GM19397 (cell line): ENCODE measurements around the gene SLC66A3.

Experiments
- ATAC-seq: cut with Tn5 transposase; IDR thresholded peaks from one replicate; pipeline ENCODE4 v1.9.1; 2021; ENCODE audit warnings: mild to moderate bottlenecking, moderate library complexity; ENCODE audit not compliant: unreplicated experiment

Gene SLC66A3

GRCh38 chr2:11208083-11208482, 52.8 kb downstream of the SLC66A3 start:
- no peak for ATAC-seq

DNA sequence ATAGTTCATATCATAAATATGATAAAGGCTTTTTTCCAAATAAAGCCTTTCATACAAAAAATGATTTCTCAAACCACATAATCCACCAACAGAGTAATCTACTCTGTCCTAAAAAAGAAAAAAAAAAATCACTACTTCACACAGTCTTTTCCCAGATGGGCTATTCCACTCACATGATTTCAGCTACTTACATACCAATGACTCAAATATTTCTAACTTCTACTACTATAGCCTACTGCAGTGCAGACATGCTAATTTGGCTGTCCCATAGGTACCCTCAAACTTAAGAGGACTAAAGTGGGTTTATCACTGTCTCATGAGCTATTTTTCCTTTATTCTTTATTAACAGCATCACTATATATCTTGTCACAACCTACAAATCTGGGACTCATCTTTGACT, 57.4 kb downstream of the SLC66A3 start:
- no peak for ATAC-seq

DNA sequence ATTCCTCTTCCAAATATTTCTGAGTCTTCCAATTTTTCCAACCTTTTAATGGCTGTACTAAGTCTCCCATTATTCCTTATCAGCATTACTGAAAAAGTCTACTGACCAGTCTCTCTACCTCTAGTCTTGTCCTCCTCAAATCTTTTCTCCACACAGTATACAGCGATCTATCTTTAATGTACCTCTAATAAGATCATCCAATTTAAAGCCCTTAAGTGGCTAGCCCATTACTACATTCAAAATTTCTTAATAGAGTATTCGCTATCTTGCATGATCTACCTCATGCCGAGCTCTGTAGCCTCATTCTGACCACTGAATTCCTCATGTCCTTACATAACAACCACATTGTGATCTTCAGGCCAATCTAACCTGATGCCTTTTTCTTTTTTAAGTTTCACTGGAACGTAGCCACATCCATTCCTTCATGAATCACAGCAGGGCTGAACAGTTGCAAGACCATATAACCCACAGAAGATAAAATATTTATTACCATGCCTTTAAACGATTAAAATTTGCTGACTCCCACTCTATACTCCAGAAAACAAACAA, 57.9 kb downstream of the SLC66A3 start:
- no peak for ATAC-seq

DNA sequence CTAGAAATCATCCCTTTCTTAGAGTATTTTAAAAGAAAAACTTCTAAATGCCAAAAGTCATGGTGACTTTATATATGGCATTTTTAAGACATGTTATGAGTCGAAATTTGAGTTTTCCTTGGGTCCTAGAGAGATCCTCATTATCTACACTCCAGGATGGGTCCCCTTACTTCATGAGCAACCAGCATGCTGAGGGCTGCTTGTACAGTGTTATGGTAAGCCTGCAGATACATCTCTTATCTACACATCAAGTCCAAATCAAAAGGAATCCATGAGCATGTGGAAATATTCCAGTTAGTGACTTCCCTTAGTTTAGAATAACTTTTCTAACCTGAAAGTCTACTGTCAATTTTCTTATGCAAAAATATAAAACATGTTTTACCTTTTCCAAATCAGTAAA, 58.7 kb downstream of the SLC66A3 start:
- ATAC-seq, result no peak

GRCh38 chr2:11214770-11215169, 59.5 kb downstream of the SLC66A3 start:
- no peak for ATAC-seq

DNA sequence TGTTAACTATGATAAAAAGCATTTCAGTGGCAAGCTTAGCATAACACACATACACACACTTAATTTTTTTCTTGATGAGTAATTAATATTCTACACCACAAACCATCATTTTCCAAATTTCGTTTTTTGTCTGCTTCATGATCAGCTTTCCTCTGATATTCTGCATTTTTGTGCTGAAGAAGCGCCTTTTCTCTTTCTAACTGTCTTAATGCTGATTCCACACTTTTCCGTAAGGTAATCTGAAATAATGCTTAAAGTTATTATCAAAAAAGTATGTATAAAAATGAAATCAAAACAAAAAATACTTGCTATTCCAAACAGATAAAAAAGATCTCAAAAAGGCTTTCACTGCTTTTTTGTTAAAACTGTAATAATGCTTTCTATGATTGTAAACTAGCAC, 60.1 kb downstream of the SLC66A3 start:
- no peak for ATAC-seq

GRCh38 chr2:11220445-11220844, 65.2 kb downstream of the SLC66A3 start:
- ATAC-seq, result no peak

DNA sequence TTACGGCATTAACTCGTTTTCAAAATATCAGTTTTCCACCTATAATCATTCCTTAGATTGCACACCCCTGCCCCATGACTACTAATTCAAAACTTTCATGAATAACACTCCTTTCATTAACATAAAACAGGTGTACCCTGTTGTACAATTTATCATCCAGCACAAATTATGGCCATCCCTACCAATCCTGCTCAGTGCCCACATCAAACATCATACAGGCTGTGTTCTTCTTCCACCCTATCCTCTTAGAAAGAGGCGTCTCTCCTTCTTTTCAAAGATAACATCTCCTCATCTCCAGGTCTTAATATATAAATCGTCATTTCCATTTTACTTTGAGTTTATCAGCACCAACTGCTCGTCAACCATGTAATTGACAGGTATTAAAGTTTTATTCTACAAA, 67.6 kb downstream of the SLC66A3 start:
- no peak for ATAC-seq

GRCh38 chr2:11224887-11225286, 69.6 kb downstream of the SLC66A3 start:
- ATAC-seq, result no peak

GRCh38 chr2:11227595-11227994, 72.3 kb downstream of the SLC66A3 start:
- no peak for ATAC-seq
